Lung microvascular endothelial cell (primary cell): ENCODE results near the gene MT1E. TPM values are rescaled to one million over a fixed set of nuclear protein-coding genes. Genes with fewer than 3 reads are reported as not detected.
"Not testable (repeated sequence)": the region's sequence is repeated elsewhere in the genome, so short reads cannot be mapped to it uniquely, and the experiment has no call there.

Experiments used
- DNase-seq, 2 donors: peaks; one replicate each; pipeline versions ENCODE4 v3.0.0 to v3.0.0-alpha.2; 2010; ENCODE audit warnings: low read depth in 2 of 2
- total RNA-seq: library from RNA; depleted of rRNA; stranded (reverse); fragments of >200 nt; gene quantifications from 2 replicates; pipeline ENCODE4 v1.2.1, GENCODE V29; 2014

Gene MT1E
- total RNA-seq, 1 donor from 2014 or later = 30.2 TPM

- no peak for DNase-seq
Observed at GRCh38 chr16:56669840-56670619, 44.4 kb downstream of the MT1E start.

GRCh38 chr16:56670620-56670934 lies 45.0 kb downstream of the MT1E start:
- DNase-seq = no peak

- DNase-seq = not testable (repeated sequence)
Observed at GRCh38 chr16:56671691-56672090, 46.1 kb downstream of the MT1E start.

GRCh38 chr16:56672171-56672570 lies 46.6 kb downstream of the MT1E start:
- DNase-seq = not testable (repeated sequence)

GRCh38 chr16:56672761-56673536 lies 47.4 kb downstream of the MT1E start:
- no peak for DNase-seq

- DNase-seq = peak; percentile 41 to 48
Observed at GRCh38 chr16:56673921-56674320, 48.3 kb downstream of the MT1E start.

- not testable (repeated sequence) for DNase-seq
Observed at GRCh38 chr16:56674570-56674969, 49.0 kb downstream of the MT1E start.

- DNase-seq = no peak
Observed at GRCh38 chr16:56675685-56676210, 50.2 kb downstream of the MT1E start.

Other genes starting within 250 kb of the MT1E start
- 219 and 401 TPM in 2 replicates for gene AMFR, start 200.2 kb upstream of the MT1E start, total RNA-seq
- 57.5 and 65.3 TPM in 2 replicates for gene NUDT21, start 174.4 kb upstream of the MT1E start, total RNA-seq
- 23.3 and 25.2 TPM in 2 replicates for gene OGFOD1, start 174.2 kb upstream of the MT1E start, total RNA-seq
- 29.0 and 37.7 TPM in 2 replicates for gene BBS2, start 105.8 kb upstream of the MT1E start, total RNA-seq
- not detected in 2 replicates for gene MT4, start 60.7 kb upstream of the MT1E start, total RNA-seq
- not detected in 2 replicates for gene MT3, start 36.3 kb upstream of the MT1E start, total RNA-seq
- 44.2 and 72.8 TPM in 2 replicates for gene MT2A, start 17.2 kb upstream of the MT1E start, total RNA-seq
- gene MT1M, start 6.9 kb downstream of the MT1E start, total RNA-seq = 0.99 and 3.5 TPM in 2 replicates
- 0.79 and 2.4 TPM in 2 replicates for gene MT1A, start 12.9 kb downstream of the MT1E start, total RNA-seq
- not detected in 2 replicates for gene MT1B, start 26.1 kb downstream of the MT1E start, total RNA-seq
- 0.20 and 1.3 TPM in 2 replicates for gene MT1F, start 32.2 kb downstream of the MT1E start, total RNA-seq
- gene MT1G, start 42.3 kb downstream of the MT1E start, total RNA-seq = not detected in 2 replicates
- not detected in 2 replicates for gene MT1H, start 44.0 kb downstream of the MT1E start, total RNA-seq
- 13.3 and 19.2 TPM in 2 replicates for gene MT1X, start 56.7 kb downstream of the MT1E start, total RNA-seq
- gene NUP93, start 104.3 kb downstream of the MT1E start, total RNA-seq = 50.2 and 58.6 TPM in 2 replicates
- gene SLC12A3, start 239.4 kb downstream of the MT1E start, total RNA-seq = not detected in 2 replicates